Measurements from ENCODE around the gene TMEM50A. TPM values are rescaled to one million over a fixed set of nuclear protein-coding genes. Genes with fewer than 3 reads are reported as not detected.
A peak's percentile ranks its signal among the peaks of the same experiment; 100 is the strongest.
"Not testable (repeated sequence)": the region's sequence is repeated elsewhere in the genome, so short reads cannot be mapped to it uniquely, and the experiment has no call there.

The TMEM50A gene
- total RNA-seq, 2 experiments from 2014 or later: 140 to 176 TPM

DNA sequence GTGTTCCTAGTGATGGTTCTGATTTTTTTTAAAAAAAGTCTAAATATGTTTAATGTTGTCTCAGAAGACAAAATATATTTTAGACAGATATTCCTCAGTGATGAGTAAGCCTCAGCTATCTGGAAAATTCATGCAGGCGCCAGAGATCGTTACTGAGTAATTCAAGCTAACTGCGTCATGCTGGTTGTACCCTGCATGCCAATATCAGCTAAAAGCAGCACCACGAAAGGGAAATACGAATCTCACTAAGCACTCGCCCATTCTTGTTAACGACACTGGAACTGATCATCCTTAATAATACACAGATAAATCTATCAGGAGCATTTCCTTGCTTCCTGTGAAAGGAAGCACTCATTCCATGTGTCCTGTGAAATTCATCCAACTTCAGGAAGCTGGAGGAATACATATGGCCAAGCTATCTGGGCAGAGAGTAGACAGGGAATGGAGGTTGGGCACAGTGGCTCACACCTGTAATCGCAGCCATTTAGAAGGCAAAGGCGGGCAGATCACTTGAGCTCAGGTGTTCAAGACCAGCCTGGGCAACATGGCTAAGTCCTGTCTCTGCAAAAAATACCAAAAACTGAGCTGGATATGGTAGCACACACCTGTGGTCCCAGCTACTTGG is 17.7 kb upstream of the TMEM50A start:
- CTCF ChIA-PET: not testable (repeated sequence)

DNA sequence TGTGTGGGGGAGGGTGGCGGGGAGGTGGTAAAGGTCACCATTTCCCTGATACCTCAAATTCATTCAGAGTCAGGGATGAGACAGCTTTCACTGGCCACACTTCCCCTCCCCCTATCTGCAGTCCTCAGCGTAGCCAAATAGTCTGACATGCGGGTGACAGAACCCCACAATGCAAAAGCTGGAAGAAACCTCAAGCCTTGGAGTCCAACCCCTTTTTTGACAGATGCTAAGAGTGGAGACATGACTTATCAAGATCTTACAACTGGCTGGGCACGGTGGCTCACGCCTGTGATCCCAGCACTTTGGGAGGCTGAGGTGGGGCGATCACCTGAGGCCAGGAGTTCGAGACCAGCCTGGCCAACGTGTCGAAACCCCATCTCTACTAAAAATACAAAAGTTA is 16.0 kb upstream of the TMEM50A start:
- not testable (repeated sequence) for H3K27ac Mint-ChIP-seq

More for the DNA sequence above, 17.7 kb upstream of the TMEM50A start:
- H3K4me3 Mint-ChIP-seq; DNase-seq; H3K27ac Mint-ChIP-seq; H3K9me3 Mint-ChIP-seq; H3K27me3 Mint-ChIP-seq; H3K36me3 Mint-ChIP-seq (ENCODE audit: low read depth); H3K4me1 Mint-ChIP-seq; POLR2A ChIA-PET: not testable (repeated sequence)

DNA sequence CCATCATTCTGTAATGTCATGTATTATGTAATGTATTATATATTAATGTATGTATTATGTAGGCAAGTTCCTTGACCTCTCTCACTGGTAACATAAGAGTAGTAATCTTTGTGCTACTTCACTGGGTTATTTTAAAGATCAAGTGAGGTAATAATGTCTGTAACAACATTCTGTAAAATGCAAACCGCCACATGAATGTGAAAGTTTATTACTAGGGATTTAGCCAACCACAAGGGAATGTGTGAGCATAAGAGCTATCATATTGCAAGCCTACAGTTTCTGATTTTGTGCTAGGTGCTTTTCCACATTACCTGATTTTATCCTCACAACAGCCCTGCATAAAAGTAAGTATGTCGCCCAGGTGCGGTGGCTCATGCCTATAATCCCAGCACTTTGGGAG is 13.7 kb upstream of the TMEM50A start:
- DNase-seq; H3K9me3 Mint-ChIP-seq; CTCF ChIA-PET; H3K4me1 Mint-ChIP-seq; H3K27me3 Mint-ChIP-seq; H3K4me3 Mint-ChIP-seq; POLR2A ChIA-PET; H3K36me3 Mint-ChIP-seq (ENCODE audit: low read depth); H3K27ac Mint-ChIP-seq: not testable (repeated sequence)

More for the DNA sequence above, 16.0 kb upstream of the TMEM50A start:
- H3K4me1 Mint-ChIP-seq; H3K27me3 Mint-ChIP-seq; H3K36me3 Mint-ChIP-seq (ENCODE audit: low read depth); H3K9me3 Mint-ChIP-seq; CTCF ChIA-PET; H3K4me3 Mint-ChIP-seq; POLR2A ChIA-PET; DNase-seq: not testable (repeated sequence)

DNA sequence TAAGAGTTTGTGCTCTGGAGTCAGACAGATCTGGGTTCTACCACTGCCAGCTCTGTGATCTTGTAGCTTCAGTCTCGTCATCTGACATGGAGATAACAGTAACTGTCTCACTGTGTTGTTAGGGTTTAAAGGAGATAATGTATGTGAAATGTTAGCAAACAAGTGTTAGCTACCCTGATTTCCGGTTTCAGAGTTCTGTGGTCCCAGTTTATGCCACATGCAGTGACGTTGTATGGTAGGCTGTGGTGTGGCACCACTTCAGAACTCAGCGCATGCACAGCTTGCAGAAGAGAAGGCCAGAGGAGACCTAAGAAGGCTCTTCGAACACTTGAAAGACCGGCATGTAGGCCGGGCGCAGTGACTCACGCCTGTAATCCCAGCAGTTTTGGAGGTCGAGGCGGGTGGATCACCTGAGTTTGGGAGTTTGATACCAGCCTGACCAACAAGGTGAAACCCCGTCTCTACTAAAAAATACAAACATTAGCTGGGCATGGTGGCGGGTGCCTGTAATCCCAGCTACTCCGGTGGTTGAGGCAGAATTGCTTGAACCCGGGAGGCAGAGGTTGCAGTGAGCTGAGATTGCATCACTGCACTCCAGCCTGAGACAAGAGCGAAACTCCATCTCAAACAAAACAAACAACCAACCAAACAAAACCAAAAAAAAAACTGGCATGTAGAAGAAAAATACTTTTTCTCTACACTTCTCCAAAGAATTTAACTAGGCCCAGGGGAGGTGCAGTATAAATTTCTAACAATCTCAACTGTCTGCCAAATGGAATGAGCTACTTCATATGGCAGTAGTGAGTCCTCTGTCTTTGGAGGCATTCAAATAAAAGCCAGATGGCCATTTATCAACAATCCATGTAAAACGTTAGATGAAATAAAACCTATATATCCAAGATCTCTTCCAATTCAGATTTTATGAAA is 10.0 kb upstream of the TMEM50A start:
- peaks cover 24% of the 10 kb centered on the region for H3K4me1 Mint-ChIP-seq
- POLR2A ChIA-PET; DNase-seq; CTCF ChIA-PET; H3K27me3 Mint-ChIP-seq; H3K4me3 Mint-ChIP-seq; H3K36me3 Mint-ChIP-seq (ENCODE audit: low read depth); H3K27ac Mint-ChIP-seq; H3K9me3 Mint-ChIP-seq: not testable (repeated sequence)

DNA sequence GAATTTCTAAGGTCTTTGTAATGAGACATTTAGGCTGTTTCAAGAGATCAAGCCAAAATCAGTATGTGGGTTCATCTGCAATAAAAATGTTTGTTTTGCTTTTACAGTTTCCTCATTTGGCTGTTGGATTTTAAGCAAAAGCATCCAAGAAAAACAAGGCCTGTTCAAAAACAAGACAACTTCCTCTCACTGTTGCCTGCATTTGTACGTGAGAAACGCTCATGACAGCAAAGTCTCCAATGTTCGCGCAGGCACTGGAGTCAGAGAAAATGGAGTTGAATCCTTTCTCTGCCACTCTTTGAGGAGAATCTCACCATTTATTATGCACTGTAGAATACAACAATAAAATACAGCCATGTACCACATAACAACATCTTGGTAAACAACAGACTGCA is 9.3 kb upstream of the TMEM50A start:
- H3K4me3 Mint-ChIP-seq, H3K9me3 Mint-ChIP-seq, CTCF ChIA-PET, POLR2A ChIA-PET, DNase-seq, H3K27me3 Mint-ChIP-seq: not testable (repeated sequence)
- Mint-ChIP-seq H3K36me3 (ENCODE audit: low read depth) (peaks cover 12% of the 10 kb centered on the region), H3K4me1 (peaks cover 28% of the 10 kb centered on the region), H3K27ac (peak overlapping the region; percentile 57)

DNA sequence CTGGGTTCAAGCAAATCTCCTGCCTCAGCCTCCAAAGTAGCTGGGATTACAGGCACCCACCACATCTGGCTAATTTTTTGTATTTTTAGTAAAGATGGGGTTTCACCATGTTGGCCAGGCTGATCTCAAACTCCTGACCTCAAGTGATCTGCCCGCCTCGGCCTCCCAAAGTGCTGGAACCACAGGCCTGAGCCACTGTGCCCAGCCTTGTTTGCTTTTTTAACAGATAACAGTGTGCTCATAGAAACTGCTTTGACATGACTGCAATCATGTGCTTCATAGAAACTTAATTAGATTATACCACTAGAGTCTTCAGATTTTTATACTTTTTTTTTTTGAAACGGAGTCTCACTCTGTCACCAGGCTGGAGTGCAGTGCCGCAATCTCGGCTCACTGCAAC is 8.8 kb upstream of the TMEM50A start:
- POLR2A ChIA-PET, DNase-seq, H3K27me3 Mint-ChIP-seq, H3K9me3 Mint-ChIP-seq, CTCF ChIA-PET, H3K4me3 Mint-ChIP-seq: not testable (repeated sequence)
- peaks cover 32% of the 10 kb centered on the region for H3K4me1 Mint-ChIP-seq
- peak overlapping the region; percentile 76 for H3K27ac Mint-ChIP-seq
- peaks cover 16% of the 10 kb centered on the region for H3K36me3 Mint-ChIP-seq (ENCODE audit: low read depth)

DNA sequence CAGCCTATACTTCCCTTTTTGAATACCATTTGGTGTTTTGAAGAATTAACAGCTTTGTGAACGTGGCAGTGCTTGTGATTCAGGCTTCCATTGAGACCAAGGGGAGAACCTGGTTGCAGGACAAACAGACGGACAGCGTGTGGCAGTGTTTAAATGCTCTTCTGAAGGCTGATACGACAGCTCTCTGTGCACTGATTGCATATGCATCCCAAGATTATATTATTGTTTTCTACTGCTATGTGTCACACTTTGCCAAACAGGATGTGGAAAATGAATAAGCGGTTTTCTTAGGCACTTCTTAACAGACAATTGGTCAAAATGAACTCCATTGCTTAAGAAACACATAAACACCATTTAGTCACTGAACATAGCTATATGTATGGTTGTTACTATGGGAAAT is 8.2 kb upstream of the TMEM50A start:
- peak; percentile 30 for DNase-seq
- POLR2A ChIA-PET, H3K9me3 Mint-ChIP-seq, CTCF ChIA-PET, H3K27me3 Mint-ChIP-seq, H3K4me3 Mint-ChIP-seq: not testable (repeated sequence)
- peak overlapping the region; percentile 76 for H3K27ac Mint-ChIP-seq
- peaks cover 35% of the 10 kb centered on the region for H3K4me1 Mint-ChIP-seq
- H3K36me3 Mint-ChIP-seq (ENCODE audit: low read depth): peaks cover 16% of the 10 kb centered on the region

DNA sequence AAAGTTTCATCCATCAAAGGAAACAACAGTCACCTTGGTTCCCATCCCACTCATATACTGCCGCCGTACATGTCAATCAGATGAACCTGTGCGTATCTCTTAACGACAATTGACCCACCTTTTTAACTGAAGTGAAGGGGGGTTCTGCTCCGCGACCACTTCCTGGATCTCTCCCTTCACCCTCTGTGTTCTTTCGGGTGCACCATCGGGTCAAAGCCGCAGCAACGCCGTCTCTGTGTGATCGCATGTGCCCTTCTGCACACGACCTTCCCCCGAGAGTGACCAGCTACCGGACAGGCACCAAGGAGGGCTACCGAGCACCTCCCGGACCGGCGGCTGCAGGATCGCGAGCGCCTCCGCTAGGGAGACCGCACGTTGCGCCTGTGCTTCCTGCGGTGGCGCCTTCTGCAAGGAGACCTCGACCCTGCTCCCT is 1.2 kb upstream of the TMEM50A start:
- H3K27me3 Mint-ChIP-seq, H3K9me3 Mint-ChIP-seq, CTCF ChIA-PET, POLR2A ChIA-PET: not testable (repeated sequence)
- peak; percentile 34 for DNase-seq
- Mint-ChIP-seq H3K4me3 (peak overlapping the region; percentile 95), H3K27ac (peak overlapping the region; percentile 92), H3K36me3 (ENCODE audit: low read depth) (peaks cover 29% of the 10 kb centered on the region), H3K4me1 (peaks cover 37% of the 10 kb centered on the region)

DNA sequence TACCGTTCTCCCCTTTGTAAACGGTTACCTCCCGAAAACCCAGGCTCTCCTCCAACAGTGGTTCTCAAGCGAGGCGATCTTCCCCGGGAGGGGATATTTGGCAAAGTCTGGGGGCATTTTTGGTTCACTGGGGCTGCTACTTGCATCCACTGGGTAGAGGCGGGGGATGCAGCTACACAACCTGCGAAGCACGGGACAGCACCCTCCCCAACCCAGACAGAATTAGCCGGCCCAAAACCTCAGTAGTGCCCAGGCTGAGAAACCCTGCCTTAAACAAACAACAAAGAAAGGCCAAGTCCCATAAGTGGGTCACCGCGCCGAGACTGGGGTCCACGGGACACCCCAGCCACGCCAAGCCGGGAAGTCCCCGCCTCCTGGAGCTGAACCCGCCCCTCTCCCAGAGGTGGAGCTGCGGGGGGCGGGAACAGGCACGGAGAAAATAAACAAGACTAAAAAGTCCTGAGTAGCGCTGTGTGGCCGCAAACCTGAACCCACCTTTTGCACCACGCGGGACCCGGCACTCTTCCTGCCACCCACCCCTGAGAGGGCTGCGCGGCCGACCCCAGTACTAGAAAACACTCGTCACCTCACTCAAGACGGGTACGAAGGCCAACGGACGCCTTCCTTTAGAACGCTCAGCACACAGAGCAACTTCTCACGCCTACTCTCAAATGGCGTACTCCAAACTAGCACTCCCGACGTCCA is 499 bp upstream of the TMEM50A start:
- Mint-ChIP-seq H3K27ac (peak overlapping the region; percentile 96), H3K4me3 (peak overlapping the region; percentile 95), H3K36me3 (ENCODE audit: low read depth) (peaks cover 30% of the 10 kb centered on the region), H3K4me1 (peaks cover 38% of the 10 kb centered on the region)
- CTCF ChIA-PET, H3K27me3 Mint-ChIP-seq, H3K9me3 Mint-ChIP-seq, POLR2A ChIA-PET: not testable (repeated sequence)
- DNase-seq: peak; percentile 39

DNA sequence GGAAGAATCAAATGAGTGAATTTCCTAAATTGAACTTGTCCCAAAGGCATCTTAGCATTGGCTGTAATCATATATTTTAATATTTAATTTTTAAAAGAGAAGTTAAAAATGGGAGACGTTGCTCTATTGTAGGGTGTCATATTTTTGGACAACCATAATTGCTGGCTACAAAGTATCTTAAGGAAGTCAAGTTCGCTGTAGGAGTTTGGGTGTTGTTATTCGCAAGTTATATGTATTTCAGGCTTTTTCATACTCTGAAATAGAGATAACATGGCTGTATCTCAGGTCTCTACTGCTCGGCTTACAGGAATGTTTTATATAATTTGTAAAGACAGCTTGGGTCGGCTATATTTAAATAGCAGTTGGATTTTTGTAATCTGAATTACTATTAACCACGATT is 852 bp downstream of the TMEM50A start:
- H3K9me3 Mint-ChIP-seq: no peaks in the 10 kb centered on the region
- no peaks in the 10 kb centered on the region for H3K27me3 Mint-ChIP-seq
- CTCF ChIA-PET: interaction anchor here (1.0 kb wide), 1 partner anchor 9 kb away, joined by 4 read pairs; no protein-coding TSS in a partner anchor
- POLR2A ChIA-PET: interaction anchor here (0.6 kb wide), 1 partner anchor 97 kb away, joined by 3 read pairs; no protein-coding TSS in a partner anchor
- peaks cover 29% of the 10 kb centered on the region for H3K36me3 Mint-ChIP-seq (ENCODE audit: low read depth)
- peaks cover 40% of the 10 kb centered on the region for H3K4me1 Mint-ChIP-seq
- peak overlapping the region; percentile 83 for H3K4me3 Mint-ChIP-seq
- H3K27ac Mint-ChIP-seq: peak overlapping the region; percentile 96
- DNase-seq: no peak

DNA sequence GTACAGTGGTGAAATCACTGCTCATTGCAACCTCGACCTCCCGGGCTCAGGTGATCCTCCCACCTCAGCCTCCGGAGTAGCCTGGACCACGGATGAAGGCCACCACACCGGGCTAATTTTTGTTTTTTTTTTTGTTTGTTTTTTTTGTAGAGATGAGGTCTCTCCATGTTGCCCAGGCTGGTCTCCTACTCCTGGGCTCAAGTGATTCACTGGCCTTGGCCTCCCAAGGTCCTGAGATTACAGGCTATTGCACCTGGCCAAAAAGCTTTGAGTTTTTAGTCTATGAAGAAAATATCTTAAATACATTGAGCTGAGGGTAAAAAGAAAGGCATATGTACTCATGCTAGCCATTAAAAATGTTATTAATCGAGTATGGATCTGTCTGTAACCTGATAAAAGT is 3.6 kb downstream of the TMEM50A start:
- no peak overlapping the region for H3K27ac Mint-ChIP-seq
- peaks cover 36% of the 10 kb centered on the region for H3K4me1 Mint-ChIP-seq
- no peaks in the 10 kb centered on the region for H3K9me3 Mint-ChIP-seq
- H3K36me3 Mint-ChIP-seq (ENCODE audit: low read depth): peaks cover 33% of the 10 kb centered on the region
- CTCF ChIA-PET: interaction anchor here (2.4 kb wide), 1 partner anchor 102 kb away, joined by 10 read pairs; no protein-coding TSS in a partner anchor
- H3K4me3 Mint-ChIP-seq: no peak overlapping the region
- no peaks in the 10 kb centered on the region for H3K27me3 Mint-ChIP-seq
- POLR2A ChIA-PET: no interaction called here
- DNase-seq: no peak

DNA sequence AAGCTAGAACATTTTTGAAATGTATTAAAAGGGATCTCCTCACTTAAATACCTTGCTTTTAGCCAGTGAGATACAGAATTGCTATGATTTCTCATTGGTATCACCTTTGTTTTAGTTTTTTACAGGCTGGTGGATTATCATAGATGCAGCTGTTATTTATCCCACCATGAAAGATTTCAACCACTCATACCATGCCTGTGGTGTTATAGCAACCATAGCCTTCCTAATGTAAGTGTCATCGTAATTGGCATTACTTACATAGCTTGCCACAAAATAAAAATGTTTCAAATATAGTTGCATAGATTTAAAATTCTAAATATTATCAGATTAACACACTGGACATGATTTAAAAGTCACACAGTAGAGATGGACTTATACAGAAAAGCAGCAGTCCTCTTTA is 4.7 kb downstream of the TMEM50A start:
- ChIA-PET POLR2A (no interaction called here), CTCF (interaction anchor here (2.4 kb wide), 1 partner anchor 103 kb away, joined by 10 read pairs; no protein-coding TSS in a partner anchor)
- no peak for DNase-seq
- peaks cover 37% of the 10 kb centered on the region for H3K36me3 Mint-ChIP-seq (ENCODE audit: low read depth)
- peaks cover 39% of the 10 kb centered on the region for H3K4me1 Mint-ChIP-seq
- H3K4me3 Mint-ChIP-seq: no peak overlapping the region
- H3K27ac Mint-ChIP-seq: no peak overlapping the region
- no peaks in the 10 kb centered on the region for H3K27me3 Mint-ChIP-seq
- H3K9me3 Mint-ChIP-seq: no peaks in the 10 kb centered on the region

DNA sequence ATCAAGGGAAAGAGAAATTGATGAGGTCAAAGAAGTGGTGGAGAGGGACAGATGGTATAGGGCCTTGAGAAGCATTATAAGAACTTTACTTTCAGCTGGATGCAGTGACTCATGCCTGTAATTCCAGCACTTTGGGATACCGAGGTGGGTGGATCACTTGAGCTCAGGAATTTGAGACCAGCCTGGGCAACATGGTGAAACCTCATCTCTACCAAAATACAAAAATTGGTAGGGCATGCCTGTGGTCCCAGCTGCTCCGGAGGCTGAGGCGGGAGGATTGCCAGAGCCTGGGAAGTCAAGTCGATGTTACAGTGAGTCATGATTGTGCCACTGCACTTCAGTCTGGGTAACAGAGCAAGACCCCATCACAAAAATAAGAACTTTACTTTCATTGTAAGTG is 5.7 kb downstream of the TMEM50A start:
- Mint-ChIP-seq H3K4me3 (no peak overlapping the region), H3K4me1 (peaks cover 44% of the 10 kb centered on the region), H3K27ac (no peak overlapping the region), H3K27me3 (no peaks in the 10 kb centered on the region), H3K36me3 (ENCODE audit: low read depth) (peaks cover 44% of the 10 kb centered on the region), H3K9me3 (no peaks in the 10 kb centered on the region)
- ChIA-PET CTCF (interaction anchor here (2.4 kb wide), 1 partner anchor 104 kb away, joined by 10 read pairs; no protein-coding TSS in a partner anchor), POLR2A (no interaction called here)
- no peak for DNase-seq
